Endothelial cell of umbilical vein (primary cell): ENCODE measurements around the gene TMC1. TPM values are rescaled to one million over a fixed set of nuclear protein-coding genes. Genes with fewer than 3 reads are reported as not detected.

Source experiments
- BruUV-seq: library from RNA; stranded (reverse); fragments of 400-500 nt; replicated peaks from 2 replicates; lab custom pipeline; 2021; lab: Mats Ljungman, UMichigan
- CTCF ChIA-PET: fragments of 300-600, 350-600 bp; sonication (Branson Sonifier 250); formaldehyde crosslinking; loops from one replicate; lab custom pipeline; 2021; ENCODE audit warnings: antibody characterized with exemption, inconsistent platforms; lab: Charles Lee
- POLR2A ChIA-PET: fragments of 300-600, 350-600 bp; sonication (Branson Sonifier 250); formaldehyde crosslinking; loops from one replicate; lab custom pipeline; 2021; ENCODE audit warnings: antibody characterized with exemption, inconsistent platforms; lab: Charles Lee
- DNase-seq: peaks from one replicate; pipeline ENCODE4 v3.0.0-alpha.2; 2011; ENCODE audit warnings: low read depth, low spot score
- FAIRE-seq: peaks from 2 replicates; lab custom pipeline; 2011; peaks lifted over from hg19 to GRCh38; lab: Jason Lieb, UNC
- H2AFZ ChIP-seq: 2 replicates; pipeline ENCODE4 v1.6.0; 2012; ENCODE audit warnings: low read depth, low read length, control low read depth, inconsistent platforms
- H3K27ac ChIP-seq: 2 replicates; pipeline ENCODE4 v1.5.1; 2011; ENCODE audit warnings: low read depth, mild to moderate bottlenecking, control low read depth, low read length, moderate library complexity; ENCODE audit not compliant: insufficient read depth
- H3K27me3 ChIP-seq, 2 experiments: 2 replicates each; pipeline versions ENCODE4 v1.6.0 to v1.6.1; 2011; ENCODE audit warnings: low read length in 2 of 2, mixed read lengths in 1 of 2; ENCODE audit not compliant: control insufficient read depth in 2 of 2, insufficient read depth in 2 of 2
- H3K36me3 ChIP-seq, 2 experiments: 2 replicates in 1 of 2; 3 replicates in 1 of 2; pipeline ENCODE4 v1.5.1; 2011; ENCODE audit warnings: low read length in 2 of 2, mild to moderate bottlenecking in 1 of 2, moderate library complexity in 1 of 2; ENCODE audit not compliant: control insufficient read depth in 2 of 2, insufficient read depth in 2 of 2; ENCODE audit errors: extremely low read depth in 1 of 2
- H3K4me1 ChIP-seq: 3 replicates; pipeline ENCODE4 v1.5.1; 2011; ENCODE audit warnings: mild to moderate bottlenecking, low read length; ENCODE audit not compliant: control insufficient read depth, insufficient read depth; ENCODE audit errors: extremely low read depth
- H3K4me2 ChIP-seq: 2 replicates; pipeline ENCODE4 v1.6.1; 2011; ENCODE audit warnings: low read length, control low read depth, mixed read lengths; ENCODE audit not compliant: insufficient read depth
- H3K4me3 ChIP-seq, 3 experiments: fragments of 200-600 bp in 1 of 3; sonication (generic), shearing (Covaris generic) in 1 of 3; replicated peaks in 1 of 3; 2 replicates each; pipeline ENCODE4 v1.5.1; 2011 to 2016; ENCODE audit warnings: control low read depth in 3 of 3, low read length in 3 of 3, mild to moderate bottlenecking in 2 of 3, inconsistent platforms in 1 of 3, low read depth in 1 of 3, moderate library complexity in 1 of 3; ENCODE audit not compliant: insufficient read depth in 1 of 3
- H3K79me2 ChIP-seq: 2 replicates; pipeline ENCODE4 v1.6.0; 2012; ENCODE audit warnings: low read length, inconsistent platforms; ENCODE audit not compliant: control insufficient read depth, insufficient read depth
- H3K9ac ChIP-seq: replicated peaks from 2 replicates; pipeline ENCODE3; 2011; ENCODE audit warnings: low read length, control low read depth; ENCODE audit not compliant: insufficient read depth; ENCODE audit errors: extremely low read depth
- H3K9me1 ChIP-seq: replicated peaks from 3 replicates; pipeline ENCODE4 v1.6.0; 2011; ENCODE audit warnings: mild to moderate bottlenecking, low read length; ENCODE audit not compliant: control insufficient read depth, insufficient read depth; ENCODE audit errors: extremely low read depth
- H3K9me3 ChIP-seq: replicated peaks from 2 replicates; pipeline ENCODE4 v1.5.1; 2012; ENCODE audit warnings: low read length, inconsistent platforms; ENCODE audit not compliant: control insufficient read depth, insufficient read depth
- H4K20me1 ChIP-seq: replicated peaks from 2 replicates; pipeline ENCODE3; 2011; ENCODE audit warnings: mild to moderate bottlenecking, low read length; ENCODE audit not compliant: control insufficient read depth, insufficient read depth; ENCODE audit errors: extremely low read depth
- EZH2 ChIP-seq: IDR thresholded peaks from 2 replicates; pipeline ENCODE4 v1.6.1; 2012; ENCODE audit warnings: borderline replicate concordance, low read depth, mild to moderate bottlenecking, moderate library complexity, low read length, inconsistent platforms; ENCODE audit not compliant: severe bottlenecking
- FOS ChIP-seq: IDR thresholded peaks from 2 replicates; pipeline ENCODE4 v1.6.1; 2011; ENCODE audit warnings: mild to moderate bottlenecking, low read length, moderate library complexity, borderline replicate concordance; ENCODE audit not compliant: insufficient read depth
- GATA2 ChIP-seq: IDR thresholded peaks from 2 replicates; pipeline ENCODE4 v1.7.0; 2011; ENCODE audit warnings: low read depth, mild to moderate bottlenecking, moderate library complexity, mixed read lengths, low read length; ENCODE audit not compliant: insufficient read length, insufficient read depth
- JUN ChIP-seq: IDR thresholded peaks from 2 replicates; pipeline ENCODE4 v1.6.1; 2011; ENCODE audit warnings: borderline replicate concordance, low read depth; ENCODE audit not compliant: insufficient read length, insufficient read depth
- MYC ChIP-seq: IDR thresholded peaks from one replicate; pipeline ENCODE4 v1.6.1; 2011; ENCODE audit warnings: mild to moderate bottlenecking, low read depth, low read length
- POLR2A ChIP-seq: IDR thresholded peaks from 2 replicates; pipeline ENCODE4 v1.6.1; 2012; ENCODE audit warnings: low read depth, mild to moderate bottlenecking, control low read depth, low read length
- POLR2AphosphoS5 ChIP-seq: IDR thresholded peaks from 2 replicates; pipeline ENCODE4 v1.6.1; 2012; ENCODE audit warnings: low read depth, mild to moderate bottlenecking, control low read depth, low read length, moderate library complexity; ENCODE audit not compliant: insufficient read depth
- dilution Hi-C: fragments of 300-500 bp; cut with MboI; formaldehyde crosslinking; loops from one replicate; pipeline ENCODE4 v1.15.0; 2019; ENCODE audit warnings: low sequenced_read_pairs; ENCODE audit not compliant: extremely low pct_ligation_motif_present
- intact Hi-C: fragments of 100-400 bp; cut with micrococcal nuclease; formaldehyde crosslinking; loops from one replicate; pipeline ENCODE4 v1.10.0; 2022
- polyA plus RNA-seq, 4 experiments: library from polyadenylated mRNA; depleted of rRNA in 3 of 4; stranded (reverse) in 3 of 4; unstranded in 1 of 4; fragments of >200 nt; gene quantifications; 2 replicates each; pipeline versions ENCODE4 v1.2.1 to v1.2.3, GENCODE V29; 2011 to 2012; ENCODE audit warnings: missing spikeins in 1 of 4
- total RNA-seq: library from RNA; stranded (reverse); gene quantifications from 2 replicates; pipeline ENCODE4 v1.2.3, GENCODE V29; 2021
- TF ChIP-seq, protein P1 (sequence below): IDR thresholded peaks from 2 replicates; pipeline ENCODE4 v1.6.1; 2011; ENCODE audit not compliant: insufficient read depth, insufficient read length
- TF ChIP-seq, protein P2 (sequence below), 2 donors: IDR thresholded peaks; 1 replicate in 1 of 2; 2 replicates in 1 of 2; pipeline ENCODE4 v1.5.1; 2011; ENCODE audit warnings: low read length in 2 of 2, mild to moderate bottlenecking in 2 of 2, moderate library complexity in 2 of 2, control low read depth in 1 of 2, inconsistent platforms in 1 of 2, low read depth in 1 of 2; ENCODE audit not compliant: insufficient read depth in 1 of 2; ENCODE audit errors: extremely low read depth in 1 of 2

The TMC1 gene
- total and polyA plus RNA-seq, 2 donors (not counting 3 experiments of a cell fraction or from before 2014, with no cell fraction given), result 1.5 TPM; not detected in 1

DNA sequence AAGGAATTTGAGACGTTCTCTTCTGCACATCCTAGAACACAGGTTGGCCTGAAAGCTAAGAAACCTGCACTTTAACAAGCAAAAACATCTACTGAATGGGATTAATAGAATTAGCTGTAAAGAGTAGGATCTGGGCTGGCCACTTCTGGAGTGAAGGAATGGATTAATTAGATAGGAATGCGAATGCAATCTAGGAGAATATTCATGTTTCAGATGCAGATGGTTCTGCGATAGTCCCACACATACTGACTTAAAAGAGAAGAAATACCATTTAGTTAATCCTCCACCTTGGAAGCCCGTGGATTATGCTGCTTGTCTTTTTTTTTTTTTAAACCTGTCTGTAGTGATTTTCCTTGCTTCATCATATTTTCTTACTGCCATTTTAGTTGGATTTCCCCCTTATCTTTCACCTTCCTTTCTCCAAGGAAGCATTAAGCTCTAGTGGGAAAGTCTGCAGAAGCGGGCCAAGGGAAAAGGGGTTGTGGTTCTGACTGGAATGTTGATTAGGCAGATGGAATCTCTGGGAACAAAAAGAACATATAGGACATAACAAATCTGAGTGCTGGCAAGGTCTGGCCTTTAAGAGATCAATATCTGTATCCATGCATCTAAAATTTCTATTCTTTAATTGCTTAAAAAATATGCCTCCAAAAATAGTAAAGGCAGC lies 279.1 kb downstream of the TMC1 start:
- FAIRE-seq, result no peak
- CTCF ChIA-PET, result interaction anchor here (0.9 kb wide), 1 partner anchor 529 kb away, joined by 3 read pairs; no protein-coding TSS in a partner anchor

More for the DNA sequence above, 279.1 kb downstream of the TMC1 start:
- dilution Hi-C loops, result no loop called here
- Histone ChIP-seq H3K27me3 (no peaks in the 10 kb centered on the region), H3K27ac (no peak overlapping the region), H3K4me2 (no peak overlapping the region), H3K9me1 (no peaks in the 10 kb centered on the region), H3K4me3 (no peak overlapping the region), H3K9me3 (no peaks in the 10 kb centered on the region), H2AFZ (no peak overlapping the region), H3K4me1 (no peaks in the 10 kb centered on the region), H4K20me1 (no peaks in the 10 kb centered on the region), H3K79me2 (no peaks in the 10 kb centered on the region), H3K9ac (no peak overlapping the region), H3K36me3 (no peaks in the 10 kb centered on the region)
- no peak for DNase-seq
- TF ChIP-seq FOS (no peak), POLR2A (no peak), JUN (no peak), MYC (no peak), EZH2 (no peak), GATA2 (no peak), POLR2AphosphoS5 (no peak)
- TF ChIP-seq, protein P1, sequence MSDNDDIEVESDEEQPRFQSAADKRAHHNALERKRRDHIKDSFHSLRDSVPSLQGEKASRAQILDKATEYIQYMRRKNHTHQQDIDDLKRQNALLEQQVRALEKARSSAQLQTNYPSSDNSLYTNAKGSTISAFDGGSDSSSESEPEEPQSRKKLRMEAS, result no peak
- TF ChIP-seq, protein P2, sequence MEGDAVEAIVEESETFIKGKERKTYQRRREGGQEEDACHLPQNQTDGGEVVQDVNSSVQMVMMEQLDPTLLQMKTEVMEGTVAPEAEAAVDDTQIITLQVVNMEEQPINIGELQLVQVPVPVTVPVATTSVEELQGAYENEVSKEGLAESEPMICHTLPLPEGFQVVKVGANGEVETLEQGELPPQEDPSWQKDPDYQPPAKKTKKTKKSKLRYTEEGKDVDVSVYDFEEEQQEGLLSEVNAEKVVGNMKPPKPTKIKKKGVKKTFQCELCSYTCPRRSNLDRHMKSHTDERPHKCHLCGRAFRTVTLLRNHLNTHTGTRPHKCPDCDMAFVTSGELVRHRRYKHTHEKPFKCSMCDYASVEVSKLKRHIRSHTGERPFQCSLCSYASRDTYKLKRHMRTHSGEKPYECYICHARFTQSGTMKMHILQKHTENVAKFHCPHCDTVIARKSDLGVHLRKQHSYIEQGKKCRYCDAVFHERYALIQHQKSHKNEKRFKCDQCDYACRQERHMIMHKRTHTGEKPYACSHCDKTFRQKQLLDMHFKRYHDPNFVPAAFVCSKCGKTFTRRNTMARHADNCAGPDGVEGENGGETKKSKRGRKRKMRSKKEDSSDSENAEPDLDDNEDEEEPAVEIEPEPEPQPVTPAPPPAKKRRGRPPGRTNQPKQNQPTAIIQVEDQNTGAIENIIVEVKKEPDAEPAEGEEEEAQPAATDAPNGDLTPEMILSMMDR (IDR thresholded peaks at IDR 0.05; ENCODE audit: extremely low read depth in 1 of 2, insufficient read depth in 1 of 2, low read depth in 1 of 2, low read length in 2 of 2), result no peak
- POLR2A ChIA-PET, result no interaction called here
- intact Hi-C loops, result no loop called here
- no TSS peak for BruUV-seq
